DMS153 treated with DMSO at 0.1 percent for 48 hours (cell line): ENCODE measurements around the gene FARS2.
"Not testable (repeated sequence)": the region's sequence is repeated elsewhere in the genome, so short reads cannot be mapped to it uniquely, and the experiment has no call there.

Experiments used
- DNase-seq: peaks from one replicate; lab custom pipeline; 2025; ENCODE audit not compliant: unreplicated experiment; lab: John Stamatoyannopoulos, UW

FARS2 gene

GRCh38 chr6:5564746-5565145 is 303.4 kb downstream of the FARS2 start:
- not testable (repeated sequence) for DNase-seq

- DNase-seq = no peak
Observed at GRCh38 chr6:5565971-5566370, 304.7 kb downstream of the FARS2 start.

GRCh38 chr6:5566718-5567117 is 305.4 kb downstream of the FARS2 start:
- DNase-seq = no peak

- DNase-seq = no peak
Observed at GRCh38 chr6:5567352-5567751, 306.0 kb downstream of the FARS2 start.

- DNase-seq = no peak
Observed at GRCh38 chr6:5567890-5568289, 306.6 kb downstream of the FARS2 start.

GRCh38 chr6:5569491-5569890 is 308.2 kb downstream of the FARS2 start:
- no peak for DNase-seq

- DNase-seq = no peak
Observed at GRCh38 chr6:5570641-5571040, 309.3 kb downstream of the FARS2 start.

GRCh38 chr6:5580736-5581581 is 319.6 kb downstream of the FARS2 start:
- DNase-seq = no peak

GRCh38 chr6:5582762-5583161 is 321.4 kb downstream of the FARS2 start:
- no peak for DNase-seq

GRCh38 chr6:5583528-5583927 is 322.2 kb downstream of the FARS2 start:
- no peak for DNase-seq

- no peak for DNase-seq
Observed at GRCh38 chr6:5584078-5584482, 322.8 kb downstream of the FARS2 start.

GRCh38 chr6:5587648-5588047 is 326.3 kb downstream of the FARS2 start:
- no peak for DNase-seq

- no peak for DNase-seq
Observed at GRCh38 chr6:5589422-5590141, 328.3 kb downstream of the FARS2 start.

GRCh38 chr6:5590187-5590586 is 328.9 kb downstream of the FARS2 start:
- DNase-seq = no peak

- no peak for DNase-seq
Observed at GRCh38 chr6:5592886-5593519, 331.7 kb downstream of the FARS2 start.

- DNase-seq = no peak
Observed at GRCh38 chr6:5595184-5595583, 333.9 kb downstream of the FARS2 start.

GRCh38 chr6:5597413-5597812 is 336.1 kb downstream of the FARS2 start:
- no peak for DNase-seq

GRCh38 chr6:5598123-5598522 is 336.8 kb downstream of the FARS2 start:
- no peak for DNase-seq

GRCh38 chr6:5599127-5599526 is 337.8 kb downstream of the FARS2 start:
- no peak for DNase-seq

GRCh38 chr6:5605937-5606336 is 344.6 kb downstream of the FARS2 start:
- no peak for DNase-seq

- no peak for DNase-seq
Observed at GRCh38 chr6:5606546-5606945, 345.2 kb downstream of the FARS2 start.

- DNase-seq = no peak
Observed at GRCh38 chr6:5610640-5611039, 349.3 kb downstream of the FARS2 start.
